Stimulated activated naive CD8-positive, alpha-beta T cell treated with anti-CD3 and anti-CD28 coated beads, Interleukin-15, Interleukin-2, amounts not matched to agents 100 ng/mL and 50 ng/mL, for 24 hours (primary cell): ENCODE results near the gene KRTAP5-3.

Source experiments
- H3K27ac Mint-ChIP-seq: one replicate; pipeline ENCODE4 v1.8.0; 2021; ENCODE audit warnings: mild to moderate bottlenecking, mixed read lengths
- H3K27me3 Mint-ChIP-seq: one replicate; pipeline ENCODE4 v1.8.0; 2021; ENCODE audit warnings: mixed read lengths
- H3K36me3 Mint-ChIP-seq: one replicate; pipeline ENCODE4 v1.8.0; 2021; ENCODE audit warnings: low read depth, mixed read lengths
- H3K4me1 Mint-ChIP-seq: one replicate; pipeline ENCODE4 v1.8.0; 2021; ENCODE audit warnings: low read depth, mixed read lengths
- H3K4me3 Mint-ChIP-seq: one replicate; pipeline ENCODE4 v1.8.0; 2021; ENCODE audit warnings: mild to moderate bottlenecking, mixed read lengths
- H3K9me3 Mint-ChIP-seq: one replicate; pipeline ENCODE4 v1.8.0; 2021; ENCODE audit warnings: mixed read lengths

The KRTAP5-3 gene

GRCh38 chr11:1570896-1571759 lies 37.1 kb downstream of the KRTAP5-3 start:
- Mint-ChIP-seq H3K9me3 (no peaks in the 10 kb centered on the region), H3K27me3 (no peaks in the 10 kb centered on the region), H3K4me1 (peaks cover 8% of the 10 kb centered on the region), H3K36me3 (no peaks in the 10 kb centered on the region), H3K4me3 (peak overlapping the region; percentile 20), H3K27ac (no peak overlapping the region)

- peak overlapping the region; percentile 20 for H3K4me3 Mint-ChIP-seq
- no peaks in the 10 kb centered on the region for H3K9me3 Mint-ChIP-seq
- no peaks in the 10 kb centered on the region for H3K36me3 Mint-ChIP-seq
- H3K27me3 Mint-ChIP-seq = no peaks in the 10 kb centered on the region
- peaks cover 8% of the 10 kb centered on the region for H3K4me1 Mint-ChIP-seq
- H3K27ac Mint-ChIP-seq = no peak overlapping the region
Measured at GRCh38 chr11:1570531-1570895, 37.8 kb downstream of the KRTAP5-3 start.

GRCh38 chr11:1570001-1570453 lies 38.2 kb downstream of the KRTAP5-3 start:
- Mint-ChIP-seq H3K4me3 (no peak overlapping the region), H3K9me3 (no peaks in the 10 kb centered on the region), H3K27me3 (no peaks in the 10 kb centered on the region), H3K4me1 (peaks cover 8% of the 10 kb centered on the region), H3K27ac (no peak overlapping the region), H3K36me3 (no peaks in the 10 kb centered on the region)

GRCh38 chr11:1569251-1569780 lies 38.9 kb downstream of the KRTAP5-3 start:
- H3K9me3 Mint-ChIP-seq = no peaks in the 10 kb centered on the region
- H3K4me3 Mint-ChIP-seq = no peak overlapping the region
- peaks cover 8% of the 10 kb centered on the region for H3K4me1 Mint-ChIP-seq
- no peaks in the 10 kb centered on the region for H3K27me3 Mint-ChIP-seq
- no peak overlapping the region for H3K27ac Mint-ChIP-seq
- H3K36me3 Mint-ChIP-seq = no peaks in the 10 kb centered on the region

GRCh38 chr11:1568441-1568911 lies 39.8 kb downstream of the KRTAP5-3 start:
- no peaks in the 10 kb centered on the region for H3K27me3 Mint-ChIP-seq
- no peak overlapping the region for H3K4me3 Mint-ChIP-seq
- H3K4me1 Mint-ChIP-seq = peaks cover 8% of the 10 kb centered on the region
- no peaks in the 10 kb centered on the region for H3K9me3 Mint-ChIP-seq
- H3K27ac Mint-ChIP-seq = no peak overlapping the region
- H3K36me3 Mint-ChIP-seq = no peaks in the 10 kb centered on the region

DNA sequence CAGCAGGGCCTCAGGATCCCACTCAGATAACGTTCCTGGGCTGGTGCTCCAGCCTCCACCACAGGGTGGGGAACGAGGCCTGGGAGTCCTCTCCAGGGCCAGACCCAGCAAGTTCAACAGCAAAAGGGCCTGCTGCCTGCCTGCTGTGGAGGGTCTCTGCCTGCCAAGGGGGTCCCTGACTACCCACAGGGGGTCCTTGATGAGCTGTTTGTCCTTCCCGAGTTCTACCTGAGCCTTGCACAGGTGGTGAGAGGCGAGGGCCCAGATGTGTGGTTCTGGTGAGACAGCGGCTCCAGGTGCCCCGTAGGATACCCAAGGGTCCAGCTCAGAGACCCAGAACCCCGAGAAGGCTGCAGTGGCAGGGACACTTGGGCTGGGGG lies 40.6 kb downstream of the KRTAP5-3 start:
- H3K36me3 Mint-ChIP-seq = no peaks in the 10 kb centered on the region
- H3K27me3 Mint-ChIP-seq = no peaks in the 10 kb centered on the region
- H3K9me3 Mint-ChIP-seq = no peaks in the 10 kb centered on the region
- no peak overlapping the region for H3K27ac Mint-ChIP-seq
- peaks cover 8% of the 10 kb centered on the region for H3K4me1 Mint-ChIP-seq
- H3K4me3 Mint-ChIP-seq = no peak overlapping the region

DNA sequence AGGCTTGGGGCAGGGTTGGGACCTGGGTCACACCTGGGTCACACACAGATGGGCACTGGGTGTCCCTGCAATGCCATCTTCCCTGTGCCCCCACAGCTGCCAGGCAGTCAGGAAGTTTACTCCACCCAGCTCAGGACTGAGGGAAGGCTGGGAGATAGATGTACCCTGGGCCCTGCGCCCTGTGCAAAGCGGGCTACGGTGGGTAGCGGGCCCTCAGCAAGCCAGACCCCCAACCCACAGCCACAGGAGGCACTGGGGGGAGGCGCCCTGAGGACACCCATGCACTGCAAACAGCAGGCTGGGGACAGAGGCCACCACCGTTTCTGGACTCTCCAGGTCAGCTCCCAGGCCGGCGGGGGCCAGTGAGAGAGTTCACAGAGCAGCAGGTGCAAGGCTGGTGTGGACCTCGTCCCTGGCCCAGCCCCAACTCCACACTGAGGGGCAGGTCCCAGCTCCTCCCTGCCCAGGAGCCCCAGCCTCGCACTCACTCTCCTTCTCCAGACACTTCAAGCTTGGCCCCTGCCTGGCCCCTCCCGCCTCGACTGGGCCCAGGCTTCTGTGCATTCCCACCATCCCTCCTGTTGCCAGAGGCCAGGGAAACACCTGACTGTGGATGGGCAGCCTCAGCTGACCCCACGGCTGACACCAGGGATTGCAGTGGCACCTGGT lies 41.1 kb downstream of the KRTAP5-3 start:
- no peak overlapping the region for H3K4me3 Mint-ChIP-seq
- no peaks in the 10 kb centered on the region for H3K9me3 Mint-ChIP-seq
- no peaks in the 10 kb centered on the region for H3K36me3 Mint-ChIP-seq
- H3K27ac Mint-ChIP-seq = no peak overlapping the region
- no peaks in the 10 kb centered on the region for H3K27me3 Mint-ChIP-seq
- peaks cover 8% of the 10 kb centered on the region for H3K4me1 Mint-ChIP-seq

DNA sequence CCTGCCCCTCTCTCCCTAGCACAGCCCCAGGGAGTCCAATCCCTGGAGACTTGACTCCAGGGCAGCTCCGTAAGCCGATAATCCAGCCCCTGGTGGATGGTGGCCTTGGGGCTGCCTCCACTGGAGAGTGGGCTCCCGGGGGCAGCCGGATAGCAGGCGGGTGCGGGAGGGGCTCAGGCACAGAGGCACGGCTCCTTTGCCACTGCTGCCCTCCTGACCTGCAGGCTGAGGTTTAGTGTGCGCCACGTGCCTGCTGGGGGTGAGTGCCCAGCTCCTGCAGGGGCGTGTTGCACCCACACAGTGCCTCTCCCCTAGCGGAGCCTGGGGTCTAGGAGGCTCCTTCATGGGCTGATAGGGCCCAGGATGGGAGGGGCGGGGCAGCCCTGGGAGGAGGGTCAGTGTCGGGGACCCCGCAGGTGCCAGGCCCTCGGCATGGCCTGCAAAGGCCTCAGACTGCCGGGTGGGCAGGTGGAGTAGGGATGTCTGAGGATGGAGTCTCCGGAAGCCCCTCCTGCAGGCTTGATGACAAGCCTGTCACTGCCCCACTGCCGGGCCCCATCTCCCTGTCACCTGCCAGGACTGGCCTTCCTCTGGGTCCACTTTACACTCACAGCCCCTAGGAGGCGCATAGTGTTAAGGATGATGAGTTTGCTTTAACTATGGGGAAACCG lies 41.7 kb downstream of the KRTAP5-3 start:
- no peaks in the 10 kb centered on the region for H3K36me3 Mint-ChIP-seq
- H3K27ac Mint-ChIP-seq = no peak overlapping the region
- no peak overlapping the region for H3K4me3 Mint-ChIP-seq
- H3K27me3 Mint-ChIP-seq = no peaks in the 10 kb centered on the region
- peaks cover 8% of the 10 kb centered on the region for H3K4me1 Mint-ChIP-seq
- no peaks in the 10 kb centered on the region for H3K9me3 Mint-ChIP-seq

- Mint-ChIP-seq H3K36me3 (no peaks in the 10 kb centered on the region), H3K27ac (no peak overlapping the region), H3K9me3 (no peaks in the 10 kb centered on the region), H3K27me3 (no peaks in the 10 kb centered on the region), H3K4me1 (peaks cover 8% of the 10 kb centered on the region), H3K4me3 (no peak overlapping the region)
Measured at GRCh38 chr11:1565904-1566247, 42.4 kb downstream of the KRTAP5-3 start.

DNA sequence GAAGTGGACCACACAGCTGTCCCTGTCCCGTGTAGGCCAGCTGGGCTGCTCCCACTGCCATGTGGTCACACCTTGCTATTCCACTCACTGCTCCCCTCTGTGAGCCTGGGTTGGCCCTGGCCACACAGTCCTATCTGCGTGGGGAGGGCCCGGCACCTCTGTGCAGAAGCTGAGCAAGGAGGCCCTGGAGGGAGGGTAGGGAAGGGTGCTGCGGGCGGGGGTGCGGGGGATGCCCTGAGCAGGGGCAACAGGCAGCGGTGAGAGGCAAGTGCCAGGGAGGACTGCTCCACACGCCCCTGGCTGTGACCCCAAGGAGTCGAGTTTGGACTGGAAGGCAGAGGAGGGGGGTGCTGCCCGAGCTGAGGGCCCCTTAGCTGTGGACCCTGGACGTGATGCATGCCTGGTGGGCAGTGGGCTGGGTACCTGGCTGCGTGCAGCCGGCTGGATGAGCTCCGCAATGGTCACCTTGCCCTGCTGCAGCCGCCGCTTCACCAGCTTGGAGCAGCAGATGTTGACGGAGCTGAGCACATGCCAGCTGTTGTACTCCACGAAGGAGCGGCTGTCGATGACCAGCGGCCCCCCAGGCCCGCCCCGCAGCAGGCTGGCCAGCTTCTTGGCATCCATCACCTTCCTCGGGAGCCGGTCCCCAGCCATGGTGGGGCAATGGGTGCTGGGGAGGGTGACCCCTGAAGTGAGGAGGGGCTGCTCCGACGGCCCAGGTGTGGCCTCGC lies 42.9 kb downstream of the KRTAP5-3 start:
- H3K27ac Mint-ChIP-seq = no peak overlapping the region
- H3K9me3 Mint-ChIP-seq = no peaks in the 10 kb centered on the region
- H3K4me1 Mint-ChIP-seq = peaks cover 5% of the 10 kb centered on the region
- no peak overlapping the region for H3K4me3 Mint-ChIP-seq
- H3K36me3 Mint-ChIP-seq = no peaks in the 10 kb centered on the region
- no peaks in the 10 kb centered on the region for H3K27me3 Mint-ChIP-seq

- H3K36me3 Mint-ChIP-seq = no peaks in the 10 kb centered on the region
- H3K9me3 Mint-ChIP-seq = no peaks in the 10 kb centered on the region
- H3K4me1 Mint-ChIP-seq = peaks cover 5% of the 10 kb centered on the region
- H3K27me3 Mint-ChIP-seq = no peaks in the 10 kb centered on the region
- H3K27ac Mint-ChIP-seq = no peak overlapping the region
- H3K4me3 Mint-ChIP-seq = no peak overlapping the region
Measured at GRCh38 chr11:1564535-1565172, 43.6 kb downstream of the KRTAP5-3 start.

GRCh38 chr11:1563697-1564534 lies 44.3 kb downstream of the KRTAP5-3 start:
- no peak overlapping the region for H3K4me3 Mint-ChIP-seq
- no peaks in the 10 kb centered on the region for H3K4me1 Mint-ChIP-seq
- H3K27me3 Mint-ChIP-seq = no peaks in the 10 kb centered on the region
- no peaks in the 10 kb centered on the region for H3K36me3 Mint-ChIP-seq
- H3K27ac Mint-ChIP-seq = no peak overlapping the region
- no peaks in the 10 kb centered on the region for H3K9me3 Mint-ChIP-seq

- no peaks in the 10 kb centered on the region for H3K27me3 Mint-ChIP-seq
- no peak overlapping the region for H3K27ac Mint-ChIP-seq
- no peaks in the 10 kb centered on the region for H3K4me1 Mint-ChIP-seq
- no peaks in the 10 kb centered on the region for H3K9me3 Mint-ChIP-seq
- H3K4me3 Mint-ChIP-seq = no peak overlapping the region
- no peaks in the 10 kb centered on the region for H3K36me3 Mint-ChIP-seq
Measured at GRCh38 chr11:1563149-1563638, 45.1 kb downstream of the KRTAP5-3 start.
